ENCODE results near the gene MRPS6.

The MRPS6 gene

GRCh38 chr21:34086887-34087306 lies 13.5 kb downstream of the MRPS6 start:
- Mint-ChIP-seq H3K27me3 (ENCODE audit: low read depth) (no peaks in the 10 kb centered on the region), H3K27ac (no peak overlapping the region), H3K36me3 (ENCODE audit: low read depth) (peaks cover 27% of the 10 kb centered on the region), H3K4me1 (peaks cover 5% of the 10 kb centered on the region), H3K9me3 (no peaks in the 10 kb centered on the region), H3K4me3 (no peak overlapping the region)
- no peak for TF ChIP-seq CTCF (IDR thresholded peaks at IDR 0.05; ENCODE audit: unreplicated experiment in 3 of 3)

DNA sequence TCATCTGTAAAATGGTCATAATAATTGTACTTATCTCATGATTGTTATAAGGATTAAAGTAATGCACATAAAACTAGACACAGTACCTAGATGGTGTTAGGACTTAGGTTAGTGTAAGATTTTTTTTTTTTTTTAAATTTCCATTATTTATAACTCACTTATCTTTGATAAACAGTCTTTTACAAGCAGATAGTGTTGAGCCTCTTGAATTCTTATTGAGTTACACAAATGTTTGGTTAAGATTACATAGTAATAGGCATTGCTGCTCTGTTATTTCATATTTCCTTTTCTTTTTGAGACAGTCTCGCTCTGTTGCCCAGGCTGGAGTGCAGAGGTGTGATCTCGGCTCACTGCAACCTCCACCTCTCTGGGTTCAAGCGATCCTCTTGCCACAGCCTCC lies 15.4 kb downstream of the MRPS6 start:
- peaks cover 11% of the 10 kb centered on the region for H3K36me3 Mint-ChIP-seq (ENCODE audit: low read depth)
- no peak overlapping the region for H3K27ac Mint-ChIP-seq
- no peaks in the 10 kb centered on the region for H3K9me3 Mint-ChIP-seq
- H3K4me3 Mint-ChIP-seq, result no peak overlapping the region
- H3K27me3 Mint-ChIP-seq (ENCODE audit: low read depth), result no peaks in the 10 kb centered on the region
- H3K4me1 Mint-ChIP-seq, result peaks cover 11% of the 10 kb centered on the region
- TF ChIP-seq CTCF (IDR thresholded peaks at IDR 0.05; ENCODE audit: unreplicated experiment in 3 of 3), result no peak

DNA sequence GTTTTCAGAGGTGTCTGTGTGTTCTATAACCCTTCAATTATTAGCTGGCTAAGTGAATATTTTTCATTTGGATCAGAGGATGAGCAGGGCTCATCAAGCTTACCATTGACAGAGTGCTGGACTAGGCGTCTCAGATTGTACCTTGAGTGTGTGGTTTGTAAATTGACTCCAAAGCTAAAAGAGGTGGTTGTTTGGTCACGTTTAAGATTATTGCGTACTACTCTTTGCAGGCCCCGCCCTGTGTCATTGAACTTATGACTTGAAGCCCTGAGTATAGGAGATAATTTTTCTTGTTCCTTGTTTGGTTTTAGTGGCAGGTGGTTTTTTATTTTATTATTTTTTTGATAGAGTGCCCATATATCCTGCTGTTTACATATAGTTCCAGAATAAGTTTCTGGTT lies 17.7 kb downstream of the MRPS6 start:
- no peak overlapping the region for H3K4me3 Mint-ChIP-seq
- H3K9me3 Mint-ChIP-seq, result no peaks in the 10 kb centered on the region
- peaks cover 23% of the 10 kb centered on the region for H3K4me1 Mint-ChIP-seq
- H3K27ac Mint-ChIP-seq, result no peak overlapping the region
- TF ChIP-seq CTCF (IDR thresholded peaks at IDR 0.05; ENCODE audit: unreplicated experiment in 3 of 3), result no peak
- H3K27me3 Mint-ChIP-seq (ENCODE audit: low read depth), result no peaks in the 10 kb centered on the region
- peaks cover 27% of the 10 kb centered on the region for H3K36me3 Mint-ChIP-seq (ENCODE audit: low read depth)

GRCh38 chr21:34091607-34092006 lies 18.2 kb downstream of the MRPS6 start:
- peaks cover 23% of the 10 kb centered on the region for H3K4me1 Mint-ChIP-seq
- H3K27ac Mint-ChIP-seq, result no peak overlapping the region
- peaks cover 32% of the 10 kb centered on the region for H3K36me3 Mint-ChIP-seq (ENCODE audit: low read depth)
- peak in 2 of 3 experiments; percentile 23 to 42 for TF ChIP-seq CTCF (IDR thresholded peaks at IDR 0.05; ENCODE audit: unreplicated experiment in 3 of 3)
- H3K4me3 Mint-ChIP-seq, result no peak overlapping the region
- H3K9me3 Mint-ChIP-seq, result no peaks in the 10 kb centered on the region
- no peaks in the 10 kb centered on the region for H3K27me3 Mint-ChIP-seq (ENCODE audit: low read depth)

- Mint-ChIP-seq H3K4me1 (peaks cover 27% of the 10 kb centered on the region), H3K27ac (peak overlapping the region in 2 of 3 experiments; percentile 25 to 30), H3K36me3 (ENCODE audit: low read depth) (peaks cover 40% of the 10 kb centered on the region), H3K9me3 (no peaks in the 10 kb centered on the region), H3K27me3 (ENCODE audit: low read depth) (no peaks in the 10 kb centered on the region), H3K4me3 (no peak overlapping the region)
- TF ChIP-seq CTCF (IDR thresholded peaks at IDR 0.05; ENCODE audit: unreplicated experiment in 3 of 3), result no peak
These were observed 19.0 kb downstream of the MRPS6 start for GRCh38 chr21:34092262-34092921.

- Mint-ChIP-seq H3K4me1 (peaks cover 27% of the 10 kb centered on the region), H3K9me3 (no peaks in the 10 kb centered on the region), H3K36me3 (ENCODE audit: low read depth) (peaks cover 47% of the 10 kb centered on the region), H3K27me3 (ENCODE audit: low read depth) (no peaks in the 10 kb centered on the region), H3K4me3 (no peak overlapping the region), H3K27ac (peak overlapping the region in 2 of 3 experiments; percentile 59 to 73)
- no peak for TF ChIP-seq CTCF (IDR thresholded peaks at IDR 0.05; ENCODE audit: unreplicated experiment in 3 of 3)
These were observed 19.7 kb downstream of the MRPS6 start for GRCh38 chr21:34093083-34093482.
